ENCODE measurements around the gene A2M.
A peak's percentile ranks its signal among the peaks of the same experiment; 100 is the strongest.

The A2M gene

GRCh38 chr12:9120487-9121184 lies 4.9 kb upstream of the A2M start:
- DNase-seq = no peak

GRCh38 chr12:9118158-9118557 lies 2.4 kb upstream of the A2M start:
- peak; percentile 62 for DNase-seq

- no peak for DNase-seq
Measured at GRCh38 chr12:9114946-9115345, 773 bp downstream of the A2M start.

GRCh38 chr12:9113987-9114309 lies 1.8 kb downstream of the A2M start:
- no peak for DNase-seq

- no peak for DNase-seq
Measured at GRCh38 chr12:9113296-9113986, 2.3 kb downstream of the A2M start.

- no peak for DNase-seq
Measured at GRCh38 chr12:9112076-9112853, 3.5 kb downstream of the A2M start.

GRCh38 chr12:9111525-9111924 lies 4.2 kb downstream of the A2M start:
- DNase-seq = no peak

GRCh38 chr12:9109737-9110491 lies 5.8 kb downstream of the A2M start:
- DNase-seq = no peak

GRCh38 chr12:9109213-9109522 lies 6.6 kb downstream of the A2M start:
- DNase-seq = no peak

- no peak for DNase-seq
Measured at GRCh38 chr12:9108504-9109212, 7.1 kb downstream of the A2M start.

GRCh38 chr12:9107542-9107873 lies 8.2 kb downstream of the A2M start:
- DNase-seq = no peak

- DNase-seq = no peak
Measured at GRCh38 chr12:9106610-9107541, 8.8 kb downstream of the A2M start.

- no peak for DNase-seq
Measured at GRCh38 chr12:9106067-9106466, 9.7 kb downstream of the A2M start.

- no peak for DNase-seq
Measured at GRCh38 chr12:9104767-9105423, 10.8 kb downstream of the A2M start.

GRCh38 chr12:9104087-9104486 lies 11.6 kb downstream of the A2M start:
- no peak for DNase-seq

GRCh38 chr12:9103050-9103849 lies 12.5 kb downstream of the A2M start:
- DNase-seq = no peak

GRCh38 chr12:9101018-9101687 lies 14.6 kb downstream of the A2M start:
- no peak for DNase-seq

GRCh38 chr12:9099552-9100190 lies 16.0 kb downstream of the A2M start:
- DNase-seq = no peak

GRCh38 chr12:9098463-9099026 lies 17.2 kb downstream of the A2M start:
- DNase-seq = no peak
